HepG2 (cell line): ENCODE measurements around the gene GMCL2. TPM values are rescaled to one million over a fixed set of nuclear protein-coding genes. Genes with fewer than 3 reads are reported as not detected.
A peak's percentile ranks its signal among the peaks of the same experiment; 100 is the strongest.

ENCODE experiments used
- AGO1 ChIP-seq: fragments of 200-400 bp; formaldehyde crosslinking; IDR thresholded peaks from 2 replicates; pipeline ENCODE4 v1.6.1; 2017; ENCODE audit warnings: mild to moderate bottlenecking, low read depth, low read length, moderate library complexity; ENCODE audit not compliant: poor library complexity, severe bottlenecking
- ARNT2 ChIP-seq: sonication (generic); formaldehyde crosslinking; IDR thresholded peaks from 2 replicates; pipeline ENCODE4 v1.8.0; 2022; ENCODE audit warnings: mild to moderate bottlenecking, low read depth, missing genetic modification reagents, moderate library complexity
- ATF7 ChIP-seq, 2 experiments: fragments of 450-650 bp in 1 of 2; sonication (generic) in 1 of 2; formaldehyde crosslinking in 1 of 2; IDR thresholded peaks; 2 replicates each; pipeline versions ENCODE4 v1.4.0 to v1.6.1; 2016 to 2020; ENCODE audit warnings: antibody characterized with exemption in 1 of 2, mild to moderate bottlenecking in 1 of 2, missing genetic modification reagents in 1 of 2
- GPBP1L1 ChIP-seq: sonication (generic); formaldehyde crosslinking; IDR thresholded peaks from 2 replicates; pipeline ENCODE4 v1.5.0; 2020; ENCODE audit warnings: mild to moderate bottlenecking, missing genetic modification reagents
- HMGXB3 ChIP-seq: sonication (generic); formaldehyde crosslinking; IDR thresholded peaks from 2 replicates; pipeline ENCODE4 v1.4.0; 2020; ENCODE audit warnings: missing genetic modification reagents, borderline replicate concordance
- MED8 ChIP-seq: sonication (generic); formaldehyde crosslinking; IDR thresholded peaks from 2 replicates; pipeline ENCODE4 v1.8.1; 2023; ENCODE audit warnings: mild to moderate bottlenecking, missing genetic modification reagents; ENCODE audit not compliant: insufficient replicate concordance
- MTERF4 ChIP-seq: sonication (generic); formaldehyde crosslinking; IDR thresholded peaks from 2 replicates; pipeline ENCODE4 v1.8.0; 2023; ENCODE audit warnings: mild to moderate bottlenecking, missing genetic modification reagents
- REPIN1 ChIP-seq: sonication (generic); formaldehyde crosslinking; IDR thresholded peaks from 2 replicates; pipeline ENCODE4 v1.8.0; 2022; ENCODE audit warnings: missing genetic modification reagents, low read depth, mild to moderate bottlenecking, borderline replicate concordance
- SMAD3 ChIP-seq: sonication (generic); formaldehyde crosslinking; IDR thresholded peaks from 2 replicates; pipeline ENCODE4 v1.4.0; 2020; ENCODE audit warnings: missing genetic modification reagents
- SP5 ChIP-seq: IDR thresholded peaks from 2 replicates; pipeline ENCODE4 v1.6.1; 2016; ENCODE audit warnings: low read depth, borderline replicate concordance
- SRY ChIP-seq: sonication (generic); formaldehyde crosslinking; IDR thresholded peaks from 2 replicates; pipeline ENCODE4 v1.8.0; 2022; ENCODE audit warnings: mild to moderate bottlenecking, missing genetic modification reagents
- THAP9 ChIP-seq: sonication (generic); formaldehyde crosslinking; IDR thresholded peaks from 2 replicates; pipeline ENCODE4; 2020; ENCODE audit warnings: missing genetic modification reagents, mild to moderate bottlenecking, borderline replicate concordance
- U2AF1 ChIP-seq: fragments of 200-400 bp; formaldehyde crosslinking; optimal IDR thresholded peaks from 2 replicates; pipeline ENCODE3; 2017; ENCODE audit warnings: mild to moderate bottlenecking, low read depth, low read length
- ZBTB38 ChIP-seq: sonication (generic); formaldehyde crosslinking; IDR thresholded peaks from 2 replicates; pipeline ENCODE4 v1.5.1; 2020; ENCODE audit warnings: mild to moderate bottlenecking, missing genetic modification reagents
- ZFP1 ChIP-seq: IDR thresholded peaks from 2 replicates; pipeline ENCODE4 v1.6.1; 2016
- ZNF383 ChIP-seq: sonication (generic); formaldehyde crosslinking; IDR thresholded peaks from 2 replicates; pipeline ENCODE4 v1.4.0; 2020; ENCODE audit warnings: missing genetic modification reagents, mild to moderate bottlenecking, borderline replicate concordance
- ZNF652 ChIP-seq: IDR thresholded peaks from 2 replicates; pipeline ENCODE4 v1.6.1; 2016; ENCODE audit warnings: low read depth, borderline replicate concordance
- ZNF747 ChIP-seq: sonication (generic); formaldehyde crosslinking; IDR thresholded peaks from 2 replicates; pipeline ENCODE4 v1.8.1; 2023; ENCODE audit warnings: missing genetic modification reagents, mild to moderate bottlenecking, borderline replicate concordance
- polyA plus RNA-seq, 8 experiments: library from polyadenylated mRNA; depleted of rRNA in 3 of 8; stranded (reverse) in 7 of 8; unstranded in 1 of 8; fragments of >200 nt; fragmentation: Illumina TruSeq in 4 of 8; extraction: Trizol in 4 of 8; gene quantifications; 2 replicates each; pipeline versions ENCODE4 v1.2.1 to v1.2.3, GENCODE V29; 2011 to 2016; ENCODE audit warnings: low read depth in 4 of 8, missing spikeins in 1 of 8, mixed read lengths in 1 of 8; ENCODE audit not compliant: insufficient read depth in 1 of 8
- total RNA-seq, 5 experiments: library from RNA; depleted of rRNA; stranded (reverse); fragments of >200 nt; fragmentation: Illumina TruSeq; extraction: Trizol; gene quantifications; 2 replicates each; pipeline ENCODE4 v1.2.3, GENCODE V29; 2016; ENCODE audit warnings: low read depth in 1 of 5

Gene GMCL2
- total and polyA plus RNA-seq, 2 of the 13 experiments (the other 11 are each of a cell fraction or from before 2014, with no cell fraction given): 0.03 TPM; not detected in 1

- no peak for TF ChIP-seq MTERF4
- TF ChIP-seq SMAD3 (CRISPR knock-in tag): no peak
- peak; percentile 55 for TF ChIP-seq AGO1
- peak; percentile 24; the same call in 1 of the 2 replicates for TF ChIP-seq ARNT2
- TF ChIP-seq ZBTB38 (CRISPR knock-in tag): peak; percentile 47; the same call in 1 of the 2 replicates
- TF ChIP-seq ATF7 (IDR thresholded peaks at IDR 0.05): no peak
- no peak for TF ChIP-seq ATF7 (CRISPR knock-in tag; IDR thresholded peaks at IDR 0.05)
- TF ChIP-seq THAP9: peak; percentile 58; the same call in 1 of the 2 replicates
- TF ChIP-seq ZNF747 (CRISPR knock-in tag): no peak; the same call in 1 of the 2 replicates
- TF ChIP-seq ZFP1 (CRISPR knock-in tag): no peak; the same call in 1 of the 2 replicates
- TF ChIP-seq ZNF652 (CRISPR knock-in tag): no peak
- TF ChIP-seq REPIN1: 0 out of 2 replicates have a peak, but pooled peaks have one; percentile 38
- peak; percentile 78; the same call in 1 of the 2 replicates for TF ChIP-seq SP5
- TF ChIP-seq SRY (CRISPR knock-in tag): 0 out of 2 replicates have a peak, but pooled peaks have one; percentile 72
- TF ChIP-seq U2AF1: no peak
- no peak for TF ChIP-seq ZNF383 (CRISPR knock-in tag)
- TF ChIP-seq HMGXB3: 0 out of 2 replicates have a peak, but pooled peaks have one; percentile 50
- TF ChIP-seq GPBP1L1 (CRISPR knock-in tag): no peak
- no peak for TF ChIP-seq MED8 (CRISPR knock-in tag)
Observed at GRCh38 chr5:178153530-178154340, 33.4 kb downstream of the GMCL2 start, which contains the start of gene NHP2 (continued).
